Anterior cingulate cortex (tissue), 58 donors: ENCODE data around the gene LGALS14.
"Not testable (repeated sequence)": the region's sequence is repeated elsewhere in the genome, so short reads cannot be mapped to it uniquely, and the experiment has no call there.

Source experiments
- DNase-seq, 58 donors: peaks; one replicate each; lab custom pipeline; 2025; lab: John Stamatoyannopoulos, UW

LGALS14 gene, protein sequence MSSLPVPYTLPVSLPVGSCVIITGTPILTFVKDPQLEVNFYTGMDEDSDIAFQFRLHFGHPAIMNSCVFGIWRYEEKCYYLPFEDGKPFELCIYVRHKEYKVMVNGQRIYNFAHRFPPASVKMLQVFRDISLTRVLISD

DNA sequence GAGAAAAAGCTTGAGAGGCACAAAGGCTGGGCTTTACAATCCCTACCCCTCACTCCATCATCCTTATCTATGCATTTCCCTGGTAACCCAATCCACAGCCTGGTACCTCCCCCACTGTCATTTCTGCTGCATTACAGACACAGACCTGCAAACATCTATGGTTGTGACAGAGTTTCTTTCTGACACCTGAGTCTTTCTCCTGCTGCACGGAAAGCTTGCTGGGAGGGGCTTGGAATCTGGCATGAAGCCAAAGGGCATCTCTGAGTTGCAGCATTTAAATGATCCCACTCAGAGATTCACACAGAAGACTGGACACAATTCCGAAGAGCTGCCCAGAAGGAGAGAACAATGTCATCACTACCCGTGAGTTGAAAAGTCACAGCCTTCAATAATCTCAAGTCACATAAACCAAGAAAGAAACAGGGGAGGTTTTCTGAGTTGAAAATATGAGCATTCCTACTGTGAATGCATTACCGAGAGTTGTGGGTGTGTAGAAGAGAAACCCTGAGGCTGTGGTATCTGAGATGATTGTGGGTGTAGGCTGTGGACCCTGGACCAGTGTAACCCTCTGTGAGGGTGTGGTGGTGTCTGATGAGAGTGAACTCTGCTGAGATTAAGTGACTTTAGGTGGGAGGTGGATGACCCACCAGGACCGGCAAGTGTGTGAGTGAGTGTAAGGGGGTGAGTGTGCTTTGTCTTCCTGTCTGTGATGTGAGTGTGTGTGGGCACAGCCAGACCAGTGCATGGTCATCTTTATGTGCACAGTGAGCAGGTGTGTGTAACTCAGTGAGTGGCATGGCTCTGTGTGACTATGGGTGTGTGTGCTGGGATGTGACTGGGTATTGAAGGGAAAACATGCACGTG, at the start of gene LGALS14:
TSS of gene LGALS14 (plus strand) at position 301 of the 864 bp plus-strand sequence. CDS start at position 349, 48 bp downstream.
- no peak for DNase-seq

DNA sequence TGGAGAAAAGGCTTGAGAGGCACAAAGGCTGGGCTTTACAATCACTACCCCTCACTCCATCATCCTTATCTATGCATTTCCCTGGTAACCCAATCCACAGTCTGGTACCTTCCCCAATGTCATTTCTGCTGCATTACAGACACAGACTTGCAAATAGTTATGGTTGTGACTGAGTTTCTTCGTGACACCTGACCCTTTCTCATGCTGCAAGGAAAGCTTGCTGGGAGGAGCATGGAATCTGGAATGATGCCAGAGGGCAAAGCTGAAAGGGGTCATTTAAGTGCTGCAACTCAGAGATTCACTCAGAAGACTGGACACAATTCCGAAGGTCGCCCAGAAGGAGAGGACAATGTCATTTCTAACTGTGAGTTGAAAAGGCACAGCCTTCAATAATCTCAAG, 48.7 kb upstream of the LGALS14 start, which contains the start of gene LGALS16:
TSS of gene LGALS16 (plus strand) at position 301 of the 400 bp plus-strand sequence. CDS start at position 350, 49 bp downstream.
- no peak for DNase-seq

DNA sequence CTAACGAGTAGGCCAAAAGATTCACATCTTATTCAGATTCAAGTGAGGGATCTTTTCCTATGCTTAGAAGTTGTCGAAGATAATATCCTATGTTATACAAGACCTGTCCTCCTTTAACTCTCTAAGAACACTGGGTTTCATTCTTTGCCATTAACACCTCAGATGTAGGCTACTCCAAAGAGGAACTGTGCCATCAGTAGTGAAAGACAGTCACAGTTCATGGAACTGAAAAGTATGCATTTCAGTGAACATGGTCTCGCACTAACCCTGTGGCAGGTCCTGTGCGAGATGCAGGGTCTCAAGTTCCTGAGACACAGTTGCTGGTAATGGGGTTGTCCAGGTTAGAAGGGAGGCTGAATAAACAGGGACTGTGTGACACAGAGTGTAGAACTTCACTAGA, 44.5 kb upstream of the LGALS14 start:
- DNase-seq: no peak

DNA sequence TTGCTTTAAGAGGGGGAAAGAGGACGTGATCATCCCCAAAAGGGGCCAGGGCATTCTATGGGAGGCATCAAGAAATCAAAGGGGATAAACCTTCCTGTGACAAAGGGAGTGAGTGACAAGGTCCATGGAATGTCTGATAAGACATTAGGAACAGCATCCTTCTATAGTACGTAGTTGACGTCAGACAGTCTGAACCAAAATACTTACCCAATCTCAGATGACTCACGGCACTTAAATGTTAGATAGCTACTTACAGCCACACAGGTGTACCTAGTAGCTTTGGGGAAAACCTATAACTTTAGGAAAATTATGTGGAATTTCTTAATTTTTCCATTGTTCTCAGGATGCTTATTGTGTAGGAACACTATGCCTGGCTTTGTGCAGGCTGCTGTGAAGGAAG, 43.6 kb upstream of the LGALS14 start:
- no peak for DNase-seq

DNA sequence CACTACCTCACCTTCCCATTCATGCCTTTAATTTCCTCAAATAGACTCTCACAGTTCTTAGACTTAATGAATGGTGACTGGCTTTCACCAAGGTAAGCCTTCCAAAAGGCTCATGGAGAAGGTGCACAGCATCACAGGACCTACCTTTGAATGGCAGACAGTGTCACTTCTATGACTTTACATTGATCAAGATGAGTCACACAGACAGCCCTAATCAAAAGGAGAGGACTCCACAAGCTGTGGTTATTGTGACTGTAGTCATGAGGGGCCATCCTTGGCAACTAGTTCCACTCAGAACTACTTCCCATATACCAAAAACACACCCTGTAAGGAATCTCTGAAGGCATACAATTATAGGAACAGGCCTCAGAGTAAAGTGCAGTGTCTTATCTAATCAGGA, 42.7 kb upstream of the LGALS14 start:
- no peak for DNase-seq

DNA sequence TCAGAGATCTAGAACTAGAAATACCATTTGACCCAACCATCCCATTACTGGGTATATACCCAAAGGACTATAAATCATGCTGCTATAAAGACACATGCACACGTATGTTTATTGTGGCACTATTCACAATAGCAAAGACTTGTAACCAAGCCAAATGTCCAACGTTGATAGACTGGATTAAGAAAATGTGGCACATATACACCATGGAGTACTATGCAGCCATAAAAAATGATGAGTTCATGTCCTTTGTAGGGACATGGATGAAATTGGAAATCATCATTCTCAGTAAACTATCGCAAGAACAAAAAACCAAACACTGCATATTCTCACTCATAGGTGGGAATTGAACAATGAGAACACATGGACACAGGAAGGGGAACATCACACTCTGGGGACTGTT, 34.4 kb upstream of the LGALS14 start:
- DNase-seq: not testable (repeated sequence)

DNA sequence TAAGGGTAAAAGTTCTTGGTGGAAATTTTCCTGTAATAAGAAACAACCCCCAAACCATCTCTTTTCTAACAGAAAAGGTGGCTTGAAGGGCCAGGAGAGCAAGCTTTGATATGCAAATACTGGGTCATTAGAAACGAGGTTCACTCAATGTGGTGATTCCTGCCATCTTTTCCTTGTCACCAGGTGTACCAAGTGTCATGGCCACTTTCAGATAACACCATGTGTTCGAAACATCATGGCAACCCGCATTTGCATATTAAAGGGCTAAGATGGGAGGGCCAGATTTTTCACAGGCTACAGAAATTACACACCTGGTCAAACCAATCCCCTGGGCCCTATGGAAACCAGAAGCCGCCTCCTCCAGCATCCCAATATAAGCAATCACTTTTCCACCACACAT, 33.3 kb upstream of the LGALS14 start:
- no peak for DNase-seq

DNA sequence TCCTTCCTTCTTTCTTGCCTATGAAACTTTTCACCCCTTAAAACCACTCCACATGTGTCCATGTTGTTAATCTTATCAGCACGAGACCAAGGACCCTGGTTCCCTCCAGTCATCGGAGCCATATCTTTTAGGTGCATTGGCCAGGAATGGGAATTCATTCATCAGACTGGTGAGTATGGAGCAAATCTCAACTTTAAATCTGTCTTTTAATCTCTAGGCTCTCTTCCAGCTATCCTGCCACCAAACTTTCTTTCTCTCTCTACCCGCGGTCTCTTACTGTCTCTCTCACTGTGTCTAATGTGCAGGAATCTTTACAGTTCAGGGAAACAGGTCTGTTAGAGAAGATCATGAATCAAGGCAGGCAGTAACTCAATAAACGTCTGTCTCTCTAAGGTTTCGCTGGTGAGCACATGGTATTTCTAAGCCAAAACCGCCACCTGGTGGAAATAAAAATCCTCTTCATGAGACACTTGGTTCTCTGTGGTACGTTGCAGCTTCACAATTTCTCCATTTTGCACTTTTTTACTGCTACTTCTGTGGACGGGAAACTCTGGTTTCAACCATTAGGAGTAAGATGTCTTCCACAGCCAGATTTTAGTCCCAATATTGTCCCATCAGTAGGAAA, 32.4 kb upstream of the LGALS14 start:
- DNase-seq: peak in 23 of 58 donors; percentile 0 to 51 (median 7)

DNA sequence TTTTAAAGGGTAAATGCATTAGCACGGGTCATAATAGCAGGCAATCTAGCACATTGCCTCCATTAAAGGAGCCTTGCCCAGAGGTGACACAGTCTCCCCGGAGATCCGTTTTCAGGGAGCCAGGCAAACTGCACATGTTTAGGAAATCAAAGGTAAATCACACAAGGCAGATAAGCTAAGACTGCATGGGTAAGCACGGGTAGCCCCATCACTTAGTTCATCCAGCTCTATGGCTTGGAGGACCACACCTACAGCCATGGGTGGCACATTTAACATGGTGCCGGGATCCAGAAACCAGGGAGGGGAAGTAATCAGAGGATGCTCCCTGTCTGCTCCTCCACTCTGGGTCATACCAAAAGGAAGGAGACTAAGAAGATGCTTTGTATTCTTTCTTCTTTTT, 31.8 kb upstream of the LGALS14 start:
- no peak for DNase-seq

DNA sequence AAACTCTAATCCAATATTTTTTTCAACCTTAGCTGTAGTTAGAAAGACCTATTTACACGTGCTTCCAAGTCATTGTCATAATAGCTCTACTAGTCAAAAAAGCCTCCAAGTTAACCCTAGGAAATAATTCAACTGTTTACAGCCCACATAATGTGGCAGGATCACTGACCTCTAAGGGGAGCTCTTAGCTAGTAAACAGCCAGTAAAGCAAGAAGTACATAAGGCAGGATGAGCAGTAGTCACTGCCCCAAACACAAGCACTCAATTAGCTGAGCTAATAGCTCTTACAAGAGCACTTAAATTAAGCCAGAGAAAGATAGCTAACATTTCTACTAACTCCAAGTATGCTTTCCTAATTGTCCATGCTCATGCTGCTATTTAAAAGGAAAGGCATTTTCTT, 30.4 kb upstream of the LGALS14 start:
- not testable (repeated sequence) for DNase-seq

DNA sequence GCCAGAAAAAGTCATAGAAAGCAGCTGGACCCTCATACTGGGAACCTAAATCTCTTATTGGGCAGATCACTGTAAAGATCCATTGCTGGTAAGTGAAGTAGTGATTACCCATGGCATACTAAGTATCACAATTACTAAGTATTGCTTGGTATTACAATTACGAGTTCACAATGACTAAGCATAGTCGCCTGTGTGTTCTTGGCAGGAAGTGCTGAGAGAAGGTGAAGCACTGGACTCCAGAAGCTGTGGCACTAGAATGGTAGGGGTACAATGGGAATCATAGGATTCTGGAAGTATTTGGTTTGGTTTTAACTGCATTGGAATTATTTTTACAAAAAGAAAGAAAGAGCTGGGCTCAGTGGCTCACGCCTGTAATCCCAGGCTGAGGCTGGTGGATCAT, 28.3 kb upstream of the LGALS14 start:
- DNase-seq: no peak

DNA sequence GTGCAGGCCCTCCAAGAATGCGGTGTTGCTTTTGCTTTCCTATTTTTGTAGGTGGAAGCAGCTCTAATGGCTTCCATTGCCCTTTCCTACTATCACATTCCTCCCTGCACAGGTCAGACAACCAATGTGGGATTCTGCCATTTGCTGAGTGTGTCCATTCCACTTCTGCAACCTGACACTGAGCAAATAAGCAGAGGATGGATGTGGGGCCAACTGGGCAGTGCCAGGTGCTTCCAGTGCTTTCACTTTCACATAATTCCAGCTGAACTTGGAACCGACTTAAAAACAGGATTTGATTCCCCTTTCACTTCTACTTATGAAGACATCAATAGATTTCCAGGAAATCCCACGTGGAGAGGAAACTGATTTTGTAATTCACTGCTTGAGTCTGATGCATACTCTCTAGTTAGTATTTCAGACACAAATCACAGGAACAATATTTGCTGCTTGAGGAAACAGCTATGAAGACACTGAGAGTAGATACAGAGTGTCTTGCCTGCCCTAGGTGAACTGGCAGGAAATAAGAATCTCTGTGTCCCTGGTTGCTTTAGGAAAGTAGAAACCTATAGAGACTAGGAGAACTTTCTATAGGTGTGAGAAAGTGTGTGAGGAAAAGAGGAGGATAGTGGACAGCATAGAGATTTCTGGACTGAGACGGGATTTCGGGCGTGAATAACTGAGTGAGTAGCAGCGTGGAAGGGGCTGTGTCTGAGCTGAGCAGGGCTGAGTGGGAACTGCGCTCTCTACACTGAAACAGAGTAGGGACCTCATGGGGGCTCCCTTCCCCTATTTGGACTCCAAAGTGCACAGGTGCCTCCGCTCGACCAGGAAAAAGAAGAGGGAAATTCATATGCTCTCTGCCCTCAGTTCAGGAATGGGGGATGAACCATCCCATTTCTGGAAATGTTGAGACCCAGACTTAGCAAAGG, 26.1 kb upstream of the LGALS14 start:
- no peak for DNase-seq

DNA sequence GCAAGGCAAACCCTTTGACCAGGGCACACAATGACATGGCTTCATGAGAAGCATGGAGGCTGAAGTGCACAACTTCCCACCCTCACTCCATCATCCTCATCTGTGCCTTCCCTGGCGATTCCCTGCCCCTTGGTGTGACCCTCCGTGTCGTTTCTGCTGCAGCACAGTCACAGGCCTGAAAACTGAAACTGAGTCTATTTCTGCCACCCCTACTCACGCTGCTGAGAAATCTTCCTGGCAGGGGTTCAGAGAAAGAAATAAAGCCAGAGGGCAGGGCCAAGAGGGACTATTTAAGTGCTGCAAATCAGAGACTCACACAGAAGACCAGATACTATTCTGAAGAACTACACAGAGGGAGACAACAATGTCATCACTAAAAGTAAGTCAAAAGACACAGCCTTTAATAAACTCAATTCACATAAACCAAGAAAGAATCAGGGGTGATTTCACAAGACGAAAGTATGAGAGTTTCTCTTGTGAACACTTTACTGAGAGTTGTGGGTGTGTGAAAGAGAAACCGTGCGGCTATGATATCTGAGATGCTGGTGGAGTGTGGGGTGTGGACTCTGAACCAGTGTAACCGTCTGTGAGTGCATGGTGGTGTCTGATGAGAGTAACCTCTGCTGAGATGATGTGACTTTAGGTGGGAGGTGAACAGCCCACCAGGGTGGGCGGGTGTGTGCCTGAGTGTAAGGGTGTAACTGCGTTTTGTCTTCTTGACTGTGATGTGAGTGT, 25.1 kb upstream of the LGALS14 start:
- peak in 1 of 58 donors; percentile 2 for DNase-seq

DNA sequence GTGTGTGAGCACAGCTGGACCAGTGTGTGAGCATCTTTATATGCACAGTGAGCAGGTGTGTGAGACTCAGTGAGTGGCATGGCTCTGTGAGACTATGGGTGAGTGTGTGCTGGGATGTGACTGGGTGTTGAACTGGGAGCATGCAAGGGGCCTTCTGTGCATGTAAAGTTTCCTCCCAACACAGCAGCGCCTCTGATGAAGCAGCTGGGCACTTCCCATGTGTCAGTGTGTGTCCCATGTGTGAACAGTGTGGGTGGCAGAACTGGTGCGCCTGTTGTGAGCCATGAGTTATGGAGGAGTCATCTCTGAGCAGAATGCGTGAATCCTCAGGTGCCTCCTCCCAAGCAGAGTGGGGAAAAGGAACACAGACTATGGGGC, 24.5 kb upstream of the LGALS14 start:
- DNase-seq: peak in 5 of 58 donors; percentile 1 to 14 (median 4)

DNA sequence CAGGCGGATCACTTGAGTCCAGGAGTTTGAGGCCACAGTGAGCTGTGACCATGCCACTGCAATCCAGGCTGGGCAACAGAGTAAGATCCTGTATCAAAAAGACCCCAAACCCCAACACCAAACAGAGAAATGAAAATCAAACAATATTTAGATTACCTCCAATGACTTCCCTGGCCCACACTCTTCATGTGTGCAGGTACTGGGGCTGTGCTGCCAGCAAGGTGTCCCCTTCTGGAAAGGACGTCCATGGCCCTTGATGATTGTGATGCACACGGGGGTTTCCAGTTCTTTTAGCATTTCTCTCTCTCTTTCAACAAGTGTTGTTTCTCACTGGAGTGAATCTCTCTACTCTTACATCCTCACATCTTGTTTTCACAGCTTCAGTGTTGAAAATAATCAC, 23.7 kb upstream of the LGALS14 start:
- no peak for DNase-seq

DNA sequence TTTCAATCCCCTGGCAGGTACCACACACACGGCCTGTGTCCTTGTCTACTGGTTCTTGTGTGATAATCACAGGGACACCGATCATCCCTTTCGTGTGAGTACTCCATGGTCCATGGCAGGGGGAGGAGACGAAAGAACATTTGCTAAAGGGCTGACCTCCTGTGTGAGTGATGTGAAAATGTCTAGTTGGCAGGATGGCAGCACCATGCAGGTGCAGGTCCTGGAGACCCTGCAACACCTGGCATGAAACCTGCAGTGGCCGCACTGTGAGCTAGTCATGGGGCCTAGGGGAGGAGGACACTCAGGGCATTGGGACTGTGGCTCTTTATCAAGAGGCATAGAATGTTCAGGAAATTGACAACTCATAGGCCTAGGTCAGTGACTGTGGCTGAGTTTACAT, 22.9 kb upstream of the LGALS14 start:
- DNase-seq: no peak

DNA sequence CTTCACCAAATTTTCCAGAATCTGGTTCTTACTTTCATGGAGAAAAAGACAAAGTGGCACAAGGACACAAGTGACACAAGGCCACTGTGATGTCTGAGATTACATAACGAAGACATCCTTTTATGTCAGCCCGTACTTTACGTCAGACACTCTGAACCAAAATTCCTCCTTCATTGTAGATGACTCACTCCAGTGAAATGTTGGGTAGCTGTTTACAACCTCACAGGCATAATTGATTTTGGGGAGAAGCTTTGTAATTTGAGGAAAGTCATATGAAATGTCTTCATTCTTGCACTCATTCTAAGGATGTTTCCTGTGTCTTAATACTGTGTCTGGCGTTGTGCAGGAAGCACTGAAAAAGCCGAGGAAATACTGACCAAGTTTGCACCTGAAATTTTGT, 20.0 kb upstream of the LGALS14 start:
- no peak for DNase-seq

DNA sequence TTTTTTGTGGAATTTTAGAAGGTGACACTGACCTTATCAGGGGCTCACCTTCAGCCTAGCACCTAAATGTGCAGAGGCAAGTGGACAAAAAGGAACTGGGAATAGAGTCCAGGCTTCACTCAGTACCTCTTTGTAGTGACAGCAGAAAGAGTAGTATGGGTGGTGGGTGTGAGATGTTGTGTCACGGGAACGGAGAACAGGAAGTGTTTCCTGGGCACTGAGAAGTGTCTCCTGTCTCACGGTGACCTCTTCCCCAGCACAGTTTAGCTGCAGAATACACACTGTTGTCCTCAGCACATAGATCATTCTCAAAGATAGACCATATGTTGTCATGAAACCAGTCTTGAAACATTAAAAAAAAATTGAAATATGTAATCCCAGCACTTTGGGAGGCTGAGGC, 17.5 kb upstream of the LGALS14 start:
- no peak for DNase-seq

DNA sequence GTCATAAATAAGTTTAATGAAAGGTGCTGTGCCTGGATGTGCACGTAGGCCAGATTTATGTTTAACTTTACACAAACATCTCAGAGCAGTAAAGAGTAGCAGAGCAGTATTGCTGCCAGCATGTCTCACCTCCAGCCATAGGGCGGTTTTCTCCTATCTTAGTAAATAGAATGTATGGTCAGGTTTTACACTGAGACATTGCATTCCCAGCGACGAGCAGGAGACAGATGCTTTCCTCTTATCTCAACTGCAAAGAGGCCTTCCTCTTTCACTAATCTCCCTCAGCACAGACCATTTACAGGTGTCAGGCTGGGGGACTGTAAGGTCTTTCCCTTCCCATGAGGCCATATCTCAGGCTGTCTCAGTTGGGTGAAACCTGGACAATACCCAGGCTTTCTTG, 15.6 kb upstream of the LGALS14 start:
- DNase-seq: not testable (repeated sequence)

DNA sequence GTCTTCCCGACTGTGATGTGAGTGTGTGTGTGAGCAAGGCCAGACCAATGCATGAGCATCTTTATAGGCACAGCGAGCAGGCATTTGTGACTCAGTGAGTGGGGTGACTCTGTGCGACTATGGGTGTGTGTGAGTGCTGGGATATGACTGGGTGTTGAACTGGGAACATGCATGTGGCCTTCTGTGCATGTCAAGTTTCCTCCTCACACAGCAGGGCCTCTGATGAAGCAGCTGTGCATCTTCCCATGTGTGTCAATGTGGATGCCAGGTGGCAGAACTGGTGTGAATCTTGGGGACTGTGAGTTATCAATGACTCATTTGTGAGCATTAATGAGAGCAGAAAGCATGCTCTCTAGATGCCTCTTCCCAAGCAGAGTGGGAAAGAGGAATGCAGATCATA, 12.1 kb upstream of the LGALS14 start:
- DNase-seq: no peak
